Left colon (tissue), 2 donors: ENCODE results near the gene GJA10. TPM values are rescaled to one million over a fixed set of nuclear protein-coding genes. Genes with fewer than 3 reads are reported as not detected.

Source experiments
- ATAC-seq: fragments of 200-7000 bp; cut with Tn5 transposase; one replicate; pipeline ENCODE4 v1.9.1; 2020; ENCODE audit warnings: mild to moderate bottlenecking, moderate library complexity
- DNase-seq, 2 donors: peaks; one replicate each; pipeline ENCODE4 v3.0.0-alpha.2; 2020
- intact Hi-C, 2 donors: fragments of 100-400 bp; cut with DNase I in 1 of 2; cut with micrococcal nuclease in 1 of 2; formaldehyde crosslinking; loops; one replicate each; pipeline versions ENCODE4 v1.11.2 to v1.14.0; 2022; cut with DNase I, micrococcal nuclease
- total RNA-seq, 2 donors: library from RNA; stranded (reverse); fragmentation: NEBNext Ultra II Directional; extraction: Animal tissue kit (Norgen Biotek cat#: 25700); gene quantifications; one replicate each; pipeline ENCODE4 v1.2.1, GENCODE V29; 2021
- donor health status: DM: no; HTN: no; CAD: no.
- donor health status: DM: yes; HTN: yes; CAD: no.

Gene GJA10
- total RNA-seq, 2 donors from 2014 or later = not detected

GRCh38 chr6:89941031-89941762 is 46.9 kb downstream of the GJA10 start:
- intact Hi-C loops = loop anchor here in 1 of 2 donors (5.0 kb wide), 1 partner anchor 536 kb away; no protein-coding TSS in a partner anchor
- DNase-seq (peak; percentile 41 to 43), ATAC-seq (peak; percentile 89)

- ATAC-seq = no peak
- intact Hi-C loops = loop anchor here in 1 of 2 donors (5.0 kb wide), 1 partner anchor 535 kb away; no protein-coding TSS in a partner anchor
- DNase-seq = no peak
Observed at GRCh38 chr6:89941763-89942497, 47.7 kb downstream of the GJA10 start.

DNA sequence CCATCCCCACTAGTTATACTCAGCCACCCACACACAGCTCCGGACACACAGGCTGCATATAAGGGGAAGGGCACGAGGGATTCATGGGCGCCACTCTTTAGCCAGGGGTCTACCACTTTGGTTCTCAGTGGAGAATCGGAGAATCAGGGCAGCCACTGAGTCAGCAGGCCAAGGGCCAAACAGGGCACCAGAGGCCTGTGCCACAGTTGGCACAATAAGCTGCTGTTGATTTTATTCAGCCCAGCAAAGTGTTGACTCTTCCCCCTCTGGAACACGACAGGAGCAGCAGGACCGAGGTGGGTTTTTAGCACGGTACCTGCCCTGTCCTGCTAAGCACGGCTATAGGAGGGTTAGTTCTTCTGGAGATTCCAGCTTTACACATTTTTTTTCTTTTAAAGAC is 48.3 kb downstream of the GJA10 start:
- DNase-seq = no peak
- intact Hi-C loops = loop anchor here in 1 of 2 donors (5.0 kb wide), 1 partner anchor 535 kb away; no protein-coding TSS in a partner anchor

GRCh38 chr6:89944181-89944755 is 50.0 kb downstream of the GJA10 start:
- intact Hi-C loops = loop anchor here in 1 of 2 donors (5.0 kb wide), 1 partner anchor 533 kb away; no protein-coding TSS in a partner anchor
- no peak for DNase-seq
- no peak for ATAC-seq

More for the DNA sequence above, 48.3 kb downstream of the GJA10 start:
- ATAC-seq = no peak

- DNase-seq = no peak
- intact Hi-C loops = loop anchor here in 1 of 2 donors (5.0 kb wide), 1 partner anchor 532 kb away; no protein-coding TSS in a partner anchor
- ATAC-seq = no peak
Observed at GRCh38 chr6:89944826-89945407, 50.6 kb downstream of the GJA10 start.

Other genes with a start within 250 kb of the GJA10 start
- 10 to 100 TPM; 21.6 to 25.7 TPM for gene MDN1, start 74.7 kb upstream of the GJA10 start, total RNA-seq
- gene CASP8AP2, start 64.6 kb upstream of the GJA10 start, total RNA-seq = 10 to 100 TPM; 12.9 to 13.3 TPM